Measurements from ENCODE around the gene AHI1.

DNA sequence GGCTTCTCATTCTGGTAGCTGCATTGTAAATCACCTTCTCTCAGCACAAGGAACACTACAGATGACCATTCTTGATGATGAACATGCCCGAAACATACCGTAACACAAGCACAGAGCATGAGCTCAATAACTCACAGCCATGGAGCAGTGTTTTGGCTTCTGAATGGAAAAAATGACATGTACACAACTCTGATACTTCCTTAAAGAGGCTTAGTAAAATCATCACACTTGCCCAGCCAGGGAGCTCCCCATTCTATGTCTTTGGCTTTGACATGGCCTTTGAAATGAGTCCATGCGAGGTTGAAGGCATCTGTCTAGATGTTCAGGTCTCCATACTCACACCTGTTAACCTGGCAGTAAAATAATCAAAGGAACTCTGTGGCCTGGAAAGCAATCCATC lies 228.8 kb downstream of the AHI1 start:
- TF ChIP-seq, protein P1, sequence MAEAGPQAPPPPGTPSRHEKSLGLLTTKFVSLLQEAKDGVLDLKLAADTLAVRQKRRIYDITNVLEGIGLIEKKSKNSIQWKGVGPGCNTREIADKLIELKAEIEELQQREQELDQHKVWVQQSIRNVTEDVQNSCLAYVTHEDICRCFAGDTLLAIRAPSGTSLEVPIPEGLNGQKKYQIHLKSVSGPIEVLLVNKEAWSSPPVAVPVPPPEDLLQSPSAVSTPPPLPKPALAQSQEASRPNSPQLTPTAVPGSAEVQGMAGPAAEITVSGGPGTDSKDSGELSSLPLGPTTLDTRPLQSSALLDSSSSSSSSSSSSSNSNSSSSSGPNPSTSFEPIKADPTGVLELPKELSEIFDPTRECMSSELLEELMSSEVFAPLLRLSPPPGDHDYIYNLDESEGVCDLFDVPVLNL (CRISPR knock-in tag; IDR thresholded peaks at IDR 0.05; ENCODE audit: borderline replicate concordance, low read depth), result no peak
- TF ChIP-seq, protein P2, sequence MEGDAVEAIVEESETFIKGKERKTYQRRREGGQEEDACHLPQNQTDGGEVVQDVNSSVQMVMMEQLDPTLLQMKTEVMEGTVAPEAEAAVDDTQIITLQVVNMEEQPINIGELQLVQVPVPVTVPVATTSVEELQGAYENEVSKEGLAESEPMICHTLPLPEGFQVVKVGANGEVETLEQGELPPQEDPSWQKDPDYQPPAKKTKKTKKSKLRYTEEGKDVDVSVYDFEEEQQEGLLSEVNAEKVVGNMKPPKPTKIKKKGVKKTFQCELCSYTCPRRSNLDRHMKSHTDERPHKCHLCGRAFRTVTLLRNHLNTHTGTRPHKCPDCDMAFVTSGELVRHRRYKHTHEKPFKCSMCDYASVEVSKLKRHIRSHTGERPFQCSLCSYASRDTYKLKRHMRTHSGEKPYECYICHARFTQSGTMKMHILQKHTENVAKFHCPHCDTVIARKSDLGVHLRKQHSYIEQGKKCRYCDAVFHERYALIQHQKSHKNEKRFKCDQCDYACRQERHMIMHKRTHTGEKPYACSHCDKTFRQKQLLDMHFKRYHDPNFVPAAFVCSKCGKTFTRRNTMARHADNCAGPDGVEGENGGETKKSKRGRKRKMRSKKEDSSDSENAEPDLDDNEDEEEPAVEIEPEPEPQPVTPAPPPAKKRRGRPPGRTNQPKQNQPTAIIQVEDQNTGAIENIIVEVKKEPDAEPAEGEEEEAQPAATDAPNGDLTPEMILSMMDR (IDR thresholded peaks at IDR 0.05), result no peak
- TF ChIP-seq GABPB1 (CRISPR knock-in tag; IDR thresholded peaks at IDR 0.05), result no peak
- no peak for TF ChIP-seq NR3C1 (CRISPR knock-in tag; conservative IDR thresholded peaks at IDR 0.05; ENCODE audit: low read depth)
- TF ChIP-seq, protein P3, sequence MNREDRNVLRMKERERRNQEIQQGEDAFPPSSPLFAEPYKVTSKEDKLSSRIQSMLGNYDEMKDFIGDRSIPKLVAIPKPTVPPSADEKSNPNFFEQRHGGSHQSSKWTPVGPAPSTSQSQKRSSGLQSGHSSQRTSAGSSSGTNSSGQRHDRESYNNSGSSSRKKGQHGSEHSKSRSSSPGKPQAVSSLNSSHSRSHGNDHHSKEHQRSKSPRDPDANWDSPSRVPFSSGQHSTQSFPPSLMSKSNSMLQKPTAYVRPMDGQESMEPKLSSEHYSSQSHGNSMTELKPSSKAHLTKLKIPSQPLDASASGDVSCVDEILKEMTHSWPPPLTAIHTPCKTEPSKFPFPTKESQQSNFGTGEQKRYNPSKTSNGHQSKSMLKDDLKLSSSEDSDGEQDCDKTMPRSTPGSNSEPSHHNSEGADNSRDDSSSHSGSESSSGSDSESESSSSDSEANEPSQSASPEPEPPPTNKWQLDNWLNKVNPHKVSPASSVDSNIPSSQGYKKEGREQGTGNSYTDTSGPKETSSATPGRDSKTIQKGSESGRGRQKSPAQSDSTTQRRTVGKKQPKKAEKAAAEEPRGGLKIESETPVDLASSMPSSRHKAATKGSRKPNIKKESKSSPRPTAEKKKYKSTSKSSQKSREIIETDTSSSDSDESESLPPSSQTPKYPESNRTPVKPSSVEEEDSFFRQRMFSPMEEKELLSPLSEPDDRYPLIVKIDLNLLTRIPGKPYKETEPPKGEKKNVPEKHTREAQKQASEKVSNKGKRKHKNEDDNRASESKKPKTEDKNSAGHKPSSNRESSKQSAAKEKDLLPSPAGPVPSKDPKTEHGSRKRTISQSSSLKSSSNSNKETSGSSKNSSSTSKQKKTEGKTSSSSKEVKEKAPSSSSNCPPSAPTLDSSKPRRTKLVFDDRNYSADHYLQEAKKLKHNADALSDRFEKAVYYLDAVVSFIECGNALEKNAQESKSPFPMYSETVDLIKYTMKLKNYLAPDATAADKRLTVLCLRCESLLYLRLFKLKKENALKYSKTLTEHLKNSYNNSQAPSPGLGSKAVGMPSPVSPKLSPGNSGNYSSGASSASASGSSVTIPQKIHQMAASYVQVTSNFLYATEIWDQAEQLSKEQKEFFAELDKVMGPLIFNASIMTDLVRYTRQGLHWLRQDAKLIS (CRISPR knock-in tag; IDR thresholded peaks at IDR 0.05; ENCODE audit: borderline replicate concordance), result no peak
- TF ChIP-seq NFYB (CRISPR knock-in tag; conservative IDR thresholded peaks at IDR 0.05; ENCODE audit: low read depth), result no peak
- no peak for TF ChIP-seq SP1 (CRISPR knock-in tag; conservative IDR thresholded peaks at IDR 0.05)
- no peak for TF ChIP-seq KAT7 (CRISPR knock-in tag; IDR thresholded peaks at IDR 0.05; ENCODE audit: borderline replicate concordance)
- TF ChIP-seq, protein P4, sequence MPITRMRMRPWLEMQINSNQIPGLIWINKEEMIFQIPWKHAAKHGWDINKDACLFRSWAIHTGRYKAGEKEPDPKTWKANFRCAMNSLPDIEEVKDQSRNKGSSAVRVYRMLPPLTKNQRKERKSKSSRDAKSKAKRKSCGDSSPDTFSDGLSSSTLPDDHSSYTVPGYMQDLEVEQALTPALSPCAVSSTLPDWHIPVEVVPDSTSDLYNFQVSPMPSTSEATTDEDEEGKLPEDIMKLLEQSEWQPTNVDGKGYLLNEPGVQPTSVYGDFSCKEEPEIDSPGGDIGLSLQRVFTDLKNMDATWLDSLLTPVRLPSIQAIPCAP (CRISPR knock-in tag; IDR thresholded peaks at IDR 0.05), result no peak
- TF ChIP-seq RELA (CRISPR knock-in tag; IDR thresholded peaks at IDR 0.05; ENCODE audit: borderline replicate concordance), result no peak
- no peak for TF ChIP-seq CREB1 (CRISPR knock-in tag; IDR thresholded peaks at IDR 0.05)
- TF ChIP-seq TP53 (CRISPR knock-in tag; IDR thresholded peaks at IDR 0.05), result no peak
- TF ChIP-seq NFE2L1 (CRISPR knock-in tag; IDR thresholded peaks at IDR 0.05), result no peak
- no peak for TF ChIP-seq JAZF1 (CRISPR knock-in tag; IDR thresholded peaks at IDR 0.05)

Measured in WTC11 (cell line).